Measurements from ENCODE around the gene POU6F1.
"Not testable (repeated sequence)": the region's sequence is repeated elsewhere in the genome, so short reads cannot be mapped to it uniquely, and the experiment has no call there.

The POU6F1 gene, protein sequence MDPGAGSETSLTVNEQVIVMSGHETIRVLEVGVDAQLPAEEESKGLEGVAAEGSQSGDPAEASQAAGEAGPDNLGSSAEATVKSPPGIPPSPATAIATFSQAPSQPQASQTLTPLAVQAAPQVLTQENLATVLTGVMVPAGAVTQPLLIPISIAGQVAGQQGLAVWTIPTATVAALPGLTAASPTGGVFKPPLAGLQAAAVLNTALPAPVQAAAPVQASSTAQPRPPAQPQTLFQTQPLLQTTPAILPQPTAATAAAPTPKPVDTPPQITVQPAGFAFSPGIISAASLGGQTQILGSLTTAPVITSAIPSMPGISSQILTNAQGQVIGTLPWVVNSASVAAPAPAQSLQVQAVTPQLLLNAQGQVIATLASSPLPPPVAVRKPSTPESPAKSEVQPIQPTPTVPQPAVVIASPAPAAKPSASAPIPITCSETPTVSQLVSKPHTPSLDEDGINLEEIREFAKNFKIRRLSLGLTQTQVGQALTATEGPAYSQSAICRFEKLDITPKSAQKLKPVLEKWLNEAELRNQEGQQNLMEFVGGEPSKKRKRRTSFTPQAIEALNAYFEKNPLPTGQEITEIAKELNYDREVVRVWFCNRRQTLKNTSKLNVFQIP

DNA sequence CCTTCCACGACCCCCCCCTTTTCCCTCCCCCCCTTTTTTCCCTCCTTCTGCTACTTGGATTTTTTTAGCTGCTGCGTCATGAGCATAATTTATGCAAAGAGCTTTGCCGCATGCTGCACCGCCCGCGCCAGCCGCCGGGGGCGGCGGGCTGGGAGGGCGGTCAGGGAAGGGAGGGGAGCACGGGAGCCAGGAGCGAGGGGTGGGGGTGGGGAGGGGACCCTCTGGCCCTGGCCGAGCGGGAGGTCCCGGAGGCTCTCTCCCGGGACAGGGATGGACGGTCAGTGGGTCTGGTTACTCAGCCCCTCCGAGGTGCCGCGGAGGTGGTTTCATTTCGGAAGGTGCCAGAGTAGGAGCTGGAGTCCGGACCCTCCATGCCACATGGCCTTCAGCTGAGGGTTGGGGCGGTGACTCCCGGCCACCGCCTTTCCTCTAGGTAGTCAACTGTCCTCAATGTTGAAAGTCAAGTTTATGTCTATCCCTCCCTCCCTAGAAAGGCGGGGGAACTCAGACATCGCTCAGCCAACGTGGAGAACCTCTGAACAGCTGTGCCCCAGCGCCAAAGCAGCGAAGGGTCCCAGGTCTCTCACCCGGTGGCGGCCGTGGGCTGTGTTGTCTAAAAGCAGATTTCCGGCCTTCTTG, at the start of gene POU6F1:
Gene POU6F1, minus strand, starts transcription at position 95 of the 639 bp plus-strand sequence. CDS start 11,226 bp downstream, outside the sequence.
- peak; percentile 67 for DNase-seq

DNA sequence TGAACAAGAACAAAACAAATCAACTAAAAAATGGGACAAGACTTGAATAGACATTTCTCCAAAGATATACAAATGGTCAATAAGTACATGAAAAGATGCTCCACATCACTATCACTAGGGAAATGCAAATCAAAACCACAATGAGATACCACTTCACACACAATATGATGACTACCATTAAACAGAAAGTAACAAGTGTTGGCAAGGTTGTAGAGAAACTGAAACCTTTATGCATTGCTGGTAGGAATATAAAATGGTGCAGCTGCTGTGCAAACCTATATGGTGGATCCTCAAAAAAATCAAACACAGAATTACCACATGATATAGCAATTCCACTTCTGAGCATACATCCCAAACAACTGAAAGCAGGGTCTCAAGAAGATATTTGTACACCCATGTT, 47.2 kb upstream of the POU6F1 start:
- DNase-seq = no peak

DNA sequence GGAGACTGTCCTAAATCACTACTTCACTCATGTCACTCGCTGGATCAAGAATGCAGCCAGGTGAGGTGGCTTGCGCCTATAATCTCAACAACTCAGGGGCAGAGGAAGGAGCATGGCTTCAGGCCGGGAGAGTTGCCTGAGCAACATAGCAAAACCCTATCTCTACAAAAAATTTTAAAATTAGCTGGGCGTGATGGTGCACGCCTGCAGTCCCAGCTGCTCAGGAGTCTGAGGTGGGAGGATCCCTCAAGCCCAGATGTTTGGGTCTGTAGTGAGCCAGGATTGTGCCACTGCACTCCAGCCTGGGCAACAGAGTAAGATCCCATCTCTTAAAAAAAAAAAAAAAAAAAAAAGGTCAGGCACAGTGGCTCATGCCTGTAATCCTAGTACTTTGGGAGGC, 46.4 kb upstream of the POU6F1 start:
- DNase-seq = no peak

DNA sequence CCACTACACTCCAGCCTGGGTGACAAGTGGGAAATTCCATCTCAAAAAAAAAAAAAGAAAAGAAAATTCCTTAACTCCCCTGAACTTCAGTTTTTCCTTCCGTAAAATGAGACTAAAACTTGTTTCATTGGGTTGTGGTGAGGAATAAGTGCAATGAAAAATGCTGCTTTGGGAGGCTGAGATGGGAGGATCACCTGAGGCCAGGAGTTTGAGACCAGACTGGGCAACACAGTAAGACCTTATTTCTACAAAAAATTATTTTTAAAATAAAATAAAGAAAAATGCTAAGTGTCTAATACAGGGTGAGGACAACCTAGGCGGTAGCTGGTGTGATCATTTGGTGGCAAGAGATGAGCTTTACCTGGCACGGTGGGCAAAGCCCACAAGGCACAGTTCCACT, 45.5 kb upstream of the POU6F1 start:
- no peak for DNase-seq

DNA sequence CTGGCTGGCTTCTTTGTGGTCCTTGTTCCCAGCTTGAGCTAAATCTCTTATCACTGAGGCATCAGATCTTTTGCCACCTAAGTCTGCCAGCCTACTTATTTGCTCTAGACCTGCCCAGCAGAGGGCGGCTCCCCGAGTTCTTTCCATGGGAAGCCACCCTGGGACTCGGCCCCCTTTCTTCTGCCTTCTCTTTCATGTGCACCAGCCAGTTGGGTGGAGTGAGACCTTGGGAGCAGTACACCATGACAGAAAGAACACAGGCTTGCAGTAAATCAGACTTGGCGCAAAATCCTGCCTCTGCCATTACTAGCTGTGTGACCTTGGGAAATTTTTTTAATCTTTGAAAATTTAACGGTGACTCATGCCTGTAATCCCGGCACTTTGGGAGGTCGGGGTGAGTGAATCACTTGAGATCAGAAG, 44.9 kb upstream of the POU6F1 start:
- no peak for DNase-seq

DNA sequence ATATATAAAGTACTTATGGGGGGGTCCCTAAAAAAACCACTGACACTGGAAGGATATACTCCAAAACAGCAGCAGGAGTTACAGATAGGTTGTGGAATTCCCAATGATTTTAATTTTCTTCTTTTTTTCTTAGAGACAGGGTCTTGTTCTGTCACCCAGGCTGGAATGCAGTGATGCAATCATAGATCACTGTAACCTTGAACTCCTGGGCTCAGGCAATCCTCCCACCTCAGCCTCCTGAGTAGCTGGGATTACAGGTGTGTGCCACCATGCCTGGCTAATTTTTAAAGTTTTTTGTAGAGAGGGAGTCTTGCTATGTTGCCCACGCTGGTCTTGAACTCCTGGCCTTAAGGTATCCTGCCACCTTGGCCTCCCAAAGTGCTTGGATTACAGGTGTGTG, 41.7 kb upstream of the POU6F1 start:
- not testable (repeated sequence) for DNase-seq

DNA sequence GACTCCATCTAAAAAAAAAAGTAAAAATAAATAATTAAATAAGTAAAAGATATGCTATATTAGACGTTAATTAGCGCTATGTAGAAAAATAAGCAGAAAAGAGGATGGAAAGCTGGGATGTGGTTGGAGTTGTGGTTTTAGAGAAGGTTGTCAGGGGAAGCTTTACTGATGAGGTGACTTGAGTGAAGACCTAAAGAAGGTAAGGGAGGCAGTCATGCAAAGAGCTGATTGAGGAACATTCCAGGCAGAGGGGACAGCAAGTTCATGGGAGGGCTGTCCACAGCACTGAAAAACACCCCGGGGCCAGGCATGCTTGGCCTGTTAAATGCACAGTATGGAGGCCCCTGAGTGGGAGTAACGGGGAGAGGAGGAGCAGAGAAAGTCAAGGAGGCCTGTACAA, 36.7 kb upstream of the POU6F1 start:
- DNase-seq = no peak

DNA sequence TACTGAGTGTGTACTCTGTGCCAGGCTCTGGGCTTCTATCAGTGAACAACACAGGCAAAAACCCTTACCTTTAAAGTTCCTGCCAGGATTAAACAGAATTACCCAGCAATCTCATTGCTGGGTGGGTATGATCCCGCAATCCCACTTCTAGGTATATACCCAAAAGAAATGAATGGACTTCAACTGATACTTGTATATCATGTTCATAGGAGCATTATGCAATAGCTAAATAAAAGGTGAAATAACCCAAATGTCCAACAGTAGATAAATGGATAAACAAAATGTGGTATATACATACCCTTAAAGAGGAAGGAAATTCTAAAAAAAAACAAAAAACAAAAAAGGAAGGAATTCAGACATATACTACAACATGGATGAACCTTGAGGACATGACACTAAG, 35.4 kb upstream of the POU6F1 start:
- no peak for DNase-seq

DNA sequence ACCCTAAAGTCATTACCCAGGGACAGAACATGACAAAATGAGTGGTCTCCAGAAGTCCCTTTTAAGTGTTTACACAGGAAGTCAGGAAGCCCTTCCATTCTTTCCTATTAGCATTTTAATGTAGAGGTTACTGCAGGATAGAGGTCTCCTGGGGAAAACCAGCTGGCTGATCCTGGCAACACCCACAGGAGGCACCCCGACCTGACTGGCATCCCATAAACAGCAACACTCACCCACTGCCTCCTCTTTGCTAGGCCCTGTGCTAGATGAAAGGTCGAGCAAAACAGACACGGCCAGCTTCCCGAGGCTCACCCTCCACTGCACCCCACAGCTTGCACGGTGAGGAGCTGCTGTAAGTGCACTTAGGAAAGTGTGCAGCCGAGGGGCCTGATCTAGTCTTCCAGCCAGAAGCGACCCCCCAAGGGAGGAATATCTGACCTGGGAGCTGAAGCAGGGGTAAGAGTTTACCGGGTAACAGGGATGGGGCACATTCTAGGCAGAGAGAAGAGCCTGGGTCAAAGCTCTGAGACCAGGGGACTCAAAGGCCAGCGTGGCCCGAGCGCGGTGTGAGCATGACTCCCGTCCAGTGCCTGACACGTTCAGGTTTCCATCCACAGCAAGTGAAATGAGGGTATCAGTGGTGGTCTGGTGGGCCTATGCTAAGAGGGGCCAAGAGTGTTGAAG, 29.8 kb upstream of the POU6F1 start:
- no peak for DNase-seq

DNA sequence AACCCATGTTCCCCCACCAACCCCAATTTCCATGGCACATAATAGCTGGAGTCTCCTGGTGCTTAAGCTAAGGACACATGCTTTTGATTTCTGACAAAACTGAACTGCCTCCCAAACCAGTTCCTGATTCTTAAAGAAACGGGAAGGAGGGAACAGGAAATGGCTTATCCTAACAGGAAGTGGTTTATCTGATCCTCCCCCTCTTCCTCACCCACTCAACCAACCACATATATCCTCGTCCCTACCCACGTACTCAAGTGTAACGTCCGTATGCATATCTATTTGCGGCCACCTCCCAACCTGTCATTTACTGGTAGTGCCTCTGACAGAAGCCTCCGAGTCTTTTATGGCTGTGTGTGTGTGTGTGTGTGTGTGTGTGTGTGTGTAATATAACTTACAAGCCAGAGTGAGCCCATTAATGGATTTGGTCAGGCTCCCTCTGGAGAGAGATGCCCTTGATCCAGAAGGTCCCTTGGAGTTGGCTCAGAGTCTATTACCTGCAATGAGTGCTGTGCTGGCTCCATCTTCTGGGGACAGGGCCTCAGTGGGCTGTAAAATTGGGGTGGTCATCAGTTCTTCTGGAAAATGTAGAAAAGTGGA, 28.5 kb upstream of the POU6F1 start:
- DNase-seq = no peak

DNA sequence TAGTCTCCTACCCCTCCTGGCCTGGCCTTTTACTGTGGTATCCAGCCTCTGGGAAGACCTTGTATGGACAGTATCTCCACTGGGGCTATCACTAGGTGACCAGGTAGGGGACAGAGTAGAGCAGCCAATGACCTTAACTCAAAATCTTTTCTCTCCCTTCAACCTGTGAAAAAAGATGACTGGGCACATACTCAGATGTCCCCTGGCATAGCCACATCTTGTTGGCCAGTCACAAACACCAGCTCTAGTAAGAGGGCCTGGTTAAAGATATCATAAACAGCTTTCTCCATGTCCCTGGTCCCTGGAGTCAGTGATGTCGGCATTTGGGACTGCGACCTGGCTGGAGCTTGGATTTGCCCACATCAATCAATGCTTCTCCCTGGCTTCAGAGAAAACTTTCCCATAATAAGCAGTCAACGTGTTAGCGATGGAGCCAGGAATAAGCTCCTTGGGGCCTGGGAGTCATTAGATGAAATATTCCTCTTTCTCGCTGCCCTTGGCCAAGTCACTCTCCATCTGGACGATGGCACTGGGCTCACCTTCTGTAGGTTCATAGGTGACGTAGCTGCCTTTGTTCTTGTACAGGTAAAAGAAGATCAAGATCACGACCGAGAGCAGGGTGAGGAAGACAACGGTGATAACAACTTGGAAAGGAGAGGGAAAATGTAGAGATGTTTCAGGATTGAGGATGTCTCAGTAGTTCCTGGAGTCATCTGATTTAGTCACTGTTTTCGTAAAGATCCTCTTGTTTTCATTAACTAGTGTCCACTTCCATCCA, 27.8 kb upstream of the POU6F1 start:
- DNase-seq = no peak

DNA sequence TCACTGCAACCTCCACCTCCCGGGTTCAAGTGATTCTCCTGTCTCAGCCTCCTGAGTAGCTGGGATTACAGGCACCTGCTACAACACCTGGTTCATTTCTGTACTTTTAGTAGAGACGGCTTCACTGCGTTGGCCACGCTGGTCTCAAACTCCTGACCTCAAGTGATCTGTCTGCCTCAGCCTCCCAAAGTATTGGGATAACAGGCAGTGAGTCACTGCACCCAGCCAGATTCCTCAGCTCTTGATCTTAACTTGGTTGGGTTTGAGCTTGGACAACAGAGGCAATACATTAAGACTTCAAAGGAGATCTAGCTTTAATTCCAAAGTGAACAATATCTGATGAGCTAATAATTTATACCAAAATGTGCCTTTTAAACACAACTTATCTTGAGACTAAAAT, 26.4 kb upstream of the POU6F1 start:
- no peak for DNase-seq

DNA sequence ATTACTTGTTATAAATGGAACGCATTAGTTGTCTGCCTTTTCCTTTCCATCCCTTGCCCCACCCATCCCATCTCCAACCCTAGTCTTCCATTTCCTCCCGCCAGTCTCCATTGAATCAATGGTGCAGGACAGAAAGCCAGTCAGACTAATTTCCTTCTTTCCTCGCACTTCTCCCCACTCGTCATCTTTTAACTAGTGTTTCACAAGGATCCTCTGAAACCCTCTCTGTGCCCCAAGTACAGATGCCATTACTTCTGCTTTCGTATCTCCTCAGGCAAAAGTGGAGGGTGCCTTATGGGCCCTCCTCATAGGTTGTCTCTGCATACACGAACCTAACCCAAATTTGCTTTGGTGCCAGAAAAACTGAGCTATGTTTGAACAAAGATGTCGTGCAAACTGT, 25.0 kb upstream of the POU6F1 start:
- no peak for DNase-seq

DNA sequence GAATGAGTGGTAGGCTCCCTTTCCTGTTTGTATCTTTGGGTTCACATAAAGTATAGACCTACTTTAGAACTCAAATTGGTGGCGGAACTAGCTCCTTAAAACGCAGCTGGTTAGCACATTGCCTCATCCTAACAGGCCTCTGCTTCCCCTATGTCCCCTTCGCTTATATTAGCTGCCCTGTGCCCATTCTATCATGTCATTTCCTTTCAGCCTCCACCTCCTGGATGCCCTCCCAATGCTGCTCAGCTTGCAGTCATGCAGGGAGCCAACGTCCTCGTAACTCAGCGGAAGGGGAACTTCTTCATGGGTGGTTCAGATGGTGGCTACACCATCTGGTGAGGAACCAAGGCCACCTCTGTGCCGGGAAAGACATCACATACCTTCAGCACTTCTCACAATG, 24.3 kb upstream of the POU6F1 start:
- no peak for DNase-seq

DNA sequence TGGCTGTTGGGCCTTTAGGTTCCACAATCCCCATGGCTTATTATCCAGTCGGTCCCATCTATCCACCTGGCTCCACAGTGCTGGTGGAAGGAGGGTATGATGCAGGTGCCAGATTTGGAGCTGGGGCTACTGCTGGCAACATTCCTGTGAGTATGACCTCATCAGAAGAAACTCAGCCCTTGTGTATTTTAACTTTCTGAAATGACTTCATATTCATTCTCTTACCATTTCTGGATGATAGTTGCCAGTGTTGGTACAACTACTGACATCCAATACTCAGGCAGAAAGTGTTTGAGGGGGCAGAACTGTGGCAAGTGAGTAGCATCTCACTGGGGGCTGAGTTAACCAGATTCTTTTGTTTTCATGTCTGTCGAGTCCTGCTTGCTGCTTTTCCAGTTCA, 23.1 kb upstream of the POU6F1 start:
- DNase-seq = no peak

DNA sequence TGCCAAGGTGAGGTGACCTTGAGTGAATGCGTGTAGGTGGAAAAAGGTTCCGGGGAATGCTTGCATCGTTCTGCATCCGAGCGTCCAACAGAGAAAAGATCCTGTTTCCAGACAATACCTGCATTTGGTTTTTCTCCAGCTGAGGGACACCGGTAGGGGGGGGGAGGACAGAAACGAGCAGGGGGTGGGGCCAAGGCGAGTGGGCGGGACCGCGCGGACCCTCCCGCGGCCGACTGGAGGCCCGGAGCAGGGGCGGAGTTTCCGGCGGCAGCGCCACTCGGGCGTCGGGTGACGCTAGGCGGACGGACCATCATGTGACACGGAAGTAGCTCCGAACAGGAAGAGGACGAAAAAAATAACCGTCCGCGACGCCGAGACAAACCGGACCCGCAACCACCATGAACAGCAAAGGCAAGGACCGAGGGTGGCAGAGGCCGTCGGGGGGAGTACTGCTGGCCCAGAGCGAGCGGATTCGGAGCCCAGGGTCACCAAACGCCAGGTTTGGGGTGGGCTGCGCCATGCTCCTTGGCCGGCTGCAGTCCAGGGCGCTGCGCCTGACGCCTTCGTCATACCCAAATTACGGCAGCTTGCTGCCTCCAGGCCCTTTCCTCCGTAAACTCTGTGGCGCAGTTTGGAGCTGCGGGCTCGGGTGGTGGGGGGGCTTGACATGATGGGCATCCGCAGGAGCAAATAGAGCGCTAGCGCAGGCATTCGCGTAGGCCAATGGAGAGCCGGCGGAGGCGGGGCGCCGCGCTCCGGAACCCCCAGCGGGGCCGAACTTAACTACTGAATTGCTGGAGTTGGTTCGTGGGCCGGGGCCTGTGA, 20.9 kb upstream of the POU6F1 start, which contains the start of gene DAZAP2:
Gene DAZAP2, plus strand, starts transcription at position 317 of the 825 bp plus-strand sequence. Its CDS starts 82 bp downstream, at position 399.
- DNase-seq = peak; percentile 92

DNA sequence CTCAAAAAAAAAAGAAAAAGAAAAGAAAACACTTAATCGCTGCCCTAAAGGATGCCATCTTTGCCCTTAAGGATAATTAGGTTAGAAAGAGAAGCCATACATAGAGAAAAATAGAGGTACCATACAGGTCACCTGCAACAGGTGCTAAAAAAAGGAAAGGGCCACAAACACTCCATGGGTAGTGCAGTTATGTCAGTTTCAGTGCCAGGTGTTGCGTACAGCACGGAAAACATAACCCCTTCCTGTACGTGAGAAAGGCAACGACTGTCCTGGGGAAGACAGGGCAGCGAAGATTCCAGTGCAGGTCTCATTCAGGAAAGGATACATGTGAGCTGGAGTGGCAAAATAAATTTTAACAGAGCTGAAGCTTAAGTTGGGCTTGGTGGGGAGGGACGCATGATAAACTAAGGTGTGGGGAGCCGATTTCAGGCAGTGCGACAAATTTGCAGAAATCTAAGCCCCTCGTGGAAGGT, 20.2 kb upstream of the POU6F1 start:
- no peak for DNase-seq

DNA sequence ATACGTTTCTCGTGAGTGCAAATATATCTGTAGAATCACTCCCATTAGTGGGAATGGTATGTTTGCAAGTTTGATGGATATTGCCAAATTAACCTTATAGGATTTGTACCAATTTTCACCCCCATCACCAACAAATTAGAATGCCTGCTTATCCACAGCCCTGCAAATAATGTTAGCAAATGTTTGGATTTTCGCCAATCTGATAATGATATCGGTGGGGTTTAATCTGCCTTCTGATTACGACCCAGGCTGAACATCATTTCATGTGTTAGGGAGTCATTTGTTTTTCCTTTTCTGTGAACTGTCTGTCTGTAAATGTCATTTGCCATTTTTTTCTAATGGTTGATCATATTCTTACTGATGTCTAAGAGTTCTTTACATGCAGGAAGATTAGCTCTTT, 16.7 kb upstream of the POU6F1 start:
- DNase-seq = no peak

DNA sequence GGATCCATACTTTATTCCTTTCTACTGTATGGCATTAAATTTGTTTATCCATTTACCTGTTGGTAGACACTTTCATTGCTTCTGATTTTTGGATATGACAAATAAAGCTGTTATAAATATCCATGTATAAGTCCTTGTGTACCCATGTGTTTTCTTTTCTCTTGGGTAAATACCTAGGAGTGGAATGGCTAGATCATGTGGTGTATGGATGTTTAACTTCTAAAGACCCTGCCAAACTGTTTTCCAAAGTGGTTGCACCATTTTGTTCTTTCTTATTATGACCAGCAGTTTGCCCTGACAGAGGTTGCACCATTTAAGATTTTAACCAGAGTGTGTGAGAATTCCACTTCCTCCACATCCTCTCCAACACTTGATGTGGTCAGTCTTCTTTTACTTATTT, 14.8 kb upstream of the POU6F1 start:
- DNase-seq = no peak

DNA sequence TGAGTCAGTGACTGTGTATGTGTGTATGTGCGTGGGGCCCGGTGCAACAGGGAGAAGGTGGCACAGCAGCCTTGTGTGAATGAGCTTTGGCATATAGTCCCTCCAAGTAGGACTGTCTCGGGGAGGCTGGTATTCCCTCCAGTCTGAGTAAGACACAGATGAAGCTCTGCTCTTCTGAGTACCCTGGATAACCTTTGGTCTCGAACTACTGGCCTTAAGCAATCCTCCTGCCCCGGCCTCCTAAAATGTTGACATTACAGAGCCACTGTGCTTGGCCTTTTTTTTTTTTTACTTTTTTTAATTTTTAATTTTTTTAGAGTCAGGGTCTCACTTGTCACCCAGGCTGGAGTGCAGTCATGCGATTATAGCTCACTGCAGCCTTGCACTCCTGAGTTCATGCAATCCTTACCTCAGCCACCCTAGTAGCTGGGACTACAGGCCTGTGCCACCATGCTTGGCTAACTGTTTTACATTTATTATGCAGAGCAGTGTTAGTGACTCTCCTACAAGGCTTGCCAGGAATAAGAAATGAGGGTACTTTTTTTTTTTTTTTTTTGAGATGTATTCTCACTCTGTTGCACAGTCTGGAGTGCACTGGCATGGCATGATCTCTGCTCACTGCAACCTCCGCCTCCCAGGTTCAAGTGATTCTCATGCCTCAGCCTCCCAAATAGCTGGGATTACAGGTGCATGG, 11.4 kb upstream of the POU6F1 start:
- no peak for DNase-seq
